HEK293 (cell line): ENCODE measurements around the gene NOL6.
"Not testable (repeated sequence)": the region's sequence is repeated elsewhere in the genome, so short reads cannot be mapped to it uniquely, and the experiment has no call there.

Source experiments
- HOXC10 ChIP-seq: sonication (generic); formaldehyde crosslinking; IDR thresholded peaks from 2 replicates; pipeline ENCODE4 v1.8.1; 2023; ENCODE audit warnings: mild to moderate bottlenecking, missing genetic modification reagents
- SP2 ChIP-seq: fragments of 450-650 bp; formaldehyde crosslinking; IDR thresholded peaks from 2 replicates; pipeline ENCODE4 v1.5.1; 2016; ENCODE audit warnings: missing biosample characterization, missing genetic modification characterization
- ZFP41 ChIP-seq: fragments of 450-650 bp; formaldehyde crosslinking; IDR thresholded peaks from 2 replicates; pipeline ENCODE4 v1.5.1; 2016; ENCODE audit warnings: missing biosample characterization, missing genetic modification characterization, borderline replicate concordance
- ZNF239 ChIP-seq: fragments of 450-650 bp; formaldehyde crosslinking; IDR thresholded peaks from 2 replicates; pipeline ENCODE4 v1.5.1; 2016; ENCODE audit warnings: missing biosample characterization, missing genetic modification characterization
- ZNF311 ChIP-seq: fragments of 450-650 bp; formaldehyde crosslinking; IDR thresholded peaks from 2 replicates; pipeline ENCODE4 v1.5.1; 2017; ENCODE audit warnings: missing biosample characterization, missing genetic modification characterization, borderline replicate concordance
- ZNF324 ChIP-seq: fragments of 450-650 bp; formaldehyde crosslinking; IDR thresholded peaks from 2 replicates; pipeline ENCODE4 v1.5.1; 2016; ENCODE audit warnings: missing biosample characterization, missing genetic modification characterization
- ZNF335 ChIP-seq: fragments of 450-650 bp; formaldehyde crosslinking; conservative IDR thresholded peaks from 2 replicates; pipeline ENCODE4 v1.5.1; 2016; ENCODE audit warnings: missing biosample characterization, missing genetic modification characterization
- ZNF654 ChIP-seq: fragments of 450-650 bp; formaldehyde crosslinking; IDR thresholded peaks from 2 replicates; pipeline ENCODE4 v1.5.1; 2016; ENCODE audit warnings: low read depth, missing biosample characterization, missing genetic modification characterization
- TF ChIP-seq, protein P1 (sequence below): fragments of 450-650 bp; formaldehyde crosslinking; IDR thresholded peaks from 2 replicates; pipeline ENCODE4 v1.5.1; 2016; ENCODE audit warnings: missing biosample characterization, missing genetic modification characterization

DNA sequence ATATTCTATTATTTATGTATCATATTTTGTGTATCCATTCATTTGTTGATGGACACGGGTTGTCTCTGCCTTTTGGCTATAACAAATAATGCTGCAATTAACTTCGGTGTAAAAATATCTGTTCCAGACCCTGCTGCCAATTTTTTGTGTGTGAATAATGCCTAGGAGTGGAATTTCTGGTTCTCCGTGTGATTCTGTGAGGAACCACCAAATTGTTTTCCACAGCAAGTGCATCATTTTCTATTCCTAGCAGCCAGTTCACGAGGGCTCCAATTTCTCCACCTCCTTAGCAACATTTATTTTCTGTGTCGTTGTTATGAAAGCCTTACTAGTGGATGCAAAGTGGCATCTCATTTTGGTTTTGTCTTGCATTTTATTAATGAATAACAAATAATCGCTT is 48.1 kb upstream of the NOL6 start:
- TF ChIP-seq, protein P1, sequence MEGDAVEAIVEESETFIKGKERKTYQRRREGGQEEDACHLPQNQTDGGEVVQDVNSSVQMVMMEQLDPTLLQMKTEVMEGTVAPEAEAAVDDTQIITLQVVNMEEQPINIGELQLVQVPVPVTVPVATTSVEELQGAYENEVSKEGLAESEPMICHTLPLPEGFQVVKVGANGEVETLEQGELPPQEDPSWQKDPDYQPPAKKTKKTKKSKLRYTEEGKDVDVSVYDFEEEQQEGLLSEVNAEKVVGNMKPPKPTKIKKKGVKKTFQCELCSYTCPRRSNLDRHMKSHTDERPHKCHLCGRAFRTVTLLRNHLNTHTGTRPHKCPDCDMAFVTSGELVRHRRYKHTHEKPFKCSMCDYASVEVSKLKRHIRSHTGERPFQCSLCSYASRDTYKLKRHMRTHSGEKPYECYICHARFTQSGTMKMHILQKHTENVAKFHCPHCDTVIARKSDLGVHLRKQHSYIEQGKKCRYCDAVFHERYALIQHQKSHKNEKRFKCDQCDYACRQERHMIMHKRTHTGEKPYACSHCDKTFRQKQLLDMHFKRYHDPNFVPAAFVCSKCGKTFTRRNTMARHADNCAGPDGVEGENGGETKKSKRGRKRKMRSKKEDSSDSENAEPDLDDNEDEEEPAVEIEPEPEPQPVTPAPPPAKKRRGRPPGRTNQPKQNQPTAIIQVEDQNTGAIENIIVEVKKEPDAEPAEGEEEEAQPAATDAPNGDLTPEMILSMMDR (tag by site-specific recombination) = not testable (repeated sequence)
- TF ChIP-seq ZNF324; HOXC10; ZNF239 (tag by site-specific recombination); SP2 (tag by site-specific recombination); ZNF335 (tag by site-specific recombination); ZFP41 (tag by site-specific recombination); ZNF654 (tag by site-specific recombination); ZNF311: not testable (repeated sequence)
